ENCODE measurements around the gene SLX4IP. TPM values are rescaled to one million over a fixed set of nuclear protein-coding genes. Genes with fewer than 3 reads are reported as not detected.

SLX4IP gene
- total RNA-seq, 1 experiment from 2014 or later: 11.1 TPM

DNA sequence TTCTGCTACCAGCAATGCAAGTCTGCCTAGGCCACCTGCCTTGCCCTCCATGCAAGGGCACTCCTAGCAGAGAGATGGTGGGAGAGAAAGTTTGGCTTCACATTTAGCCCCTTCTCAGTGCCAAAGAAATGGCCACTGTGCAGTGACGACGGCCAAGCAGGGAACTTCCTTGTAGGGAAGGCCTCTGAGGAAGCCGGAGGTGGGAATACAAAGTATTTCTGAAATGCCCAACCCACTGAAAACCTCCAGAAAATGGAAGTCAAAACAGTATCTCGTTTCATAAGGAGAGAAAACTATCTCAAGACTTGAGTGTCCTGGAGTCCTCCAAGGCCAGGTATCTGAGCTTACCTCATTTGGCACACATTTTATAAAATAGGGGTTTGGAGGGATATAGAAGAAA is 196.0 kb downstream of the SLX4IP start:
- H3K4me2 ChIP-seq (ENCODE audit: low read length): no peak overlapping the region
- CTCF ChIA-PET: no interaction called here
- H3K27me3 ChIP-seq (ENCODE audit: insufficient read depth, low read length): no peaks in the 10 kb centered on the region
- H3K79me2 ChIP-seq (ENCODE audit: insufficient read depth, low read length): no peaks in the 10 kb centered on the region
- H3K9me2 ChIP-seq (ENCODE audit: insufficient read depth): no peaks in the 10 kb centered on the region
- intact Hi-C loops (cut with micrococcal nuclease): no loop called here
- H4K20me1 ChIP-seq (ENCODE audit: insufficient read depth): no peaks in the 10 kb centered on the region
- H3K9ac ChIP-seq (ENCODE audit: low read length): no peak overlapping the region
- no peak overlapping the region for H3K27ac ChIP-seq (ENCODE audit: low read depth, low read length)
- TF ChIP-seq POLR2AphosphoS5 (IDR thresholded peaks at IDR 0.05; ENCODE audit: low read depth, low read length) (no peak), JUND (IDR thresholded peaks at IDR 0.05) (no peak), YY1 (IDR thresholded peaks at IDR 0.05; ENCODE audit: extremely low read depth, insufficient replicate concordance, low read depth, low read length) (no peak), EGR1 (IDR thresholded peaks at IDR 0.05; ENCODE audit: low read depth) (no peak)
- TF ChIP-seq, protein P1, sequence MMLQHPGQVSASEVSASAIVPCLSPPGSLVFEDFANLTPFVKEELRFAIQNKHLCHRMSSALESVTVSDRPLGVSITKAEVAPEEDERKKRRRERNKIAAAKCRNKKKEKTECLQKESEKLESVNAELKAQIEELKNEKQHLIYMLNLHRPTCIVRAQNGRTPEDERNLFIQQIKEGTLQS (IDR thresholded peaks at IDR 0.05): no peak
- TF ChIP-seq, protein P2, sequence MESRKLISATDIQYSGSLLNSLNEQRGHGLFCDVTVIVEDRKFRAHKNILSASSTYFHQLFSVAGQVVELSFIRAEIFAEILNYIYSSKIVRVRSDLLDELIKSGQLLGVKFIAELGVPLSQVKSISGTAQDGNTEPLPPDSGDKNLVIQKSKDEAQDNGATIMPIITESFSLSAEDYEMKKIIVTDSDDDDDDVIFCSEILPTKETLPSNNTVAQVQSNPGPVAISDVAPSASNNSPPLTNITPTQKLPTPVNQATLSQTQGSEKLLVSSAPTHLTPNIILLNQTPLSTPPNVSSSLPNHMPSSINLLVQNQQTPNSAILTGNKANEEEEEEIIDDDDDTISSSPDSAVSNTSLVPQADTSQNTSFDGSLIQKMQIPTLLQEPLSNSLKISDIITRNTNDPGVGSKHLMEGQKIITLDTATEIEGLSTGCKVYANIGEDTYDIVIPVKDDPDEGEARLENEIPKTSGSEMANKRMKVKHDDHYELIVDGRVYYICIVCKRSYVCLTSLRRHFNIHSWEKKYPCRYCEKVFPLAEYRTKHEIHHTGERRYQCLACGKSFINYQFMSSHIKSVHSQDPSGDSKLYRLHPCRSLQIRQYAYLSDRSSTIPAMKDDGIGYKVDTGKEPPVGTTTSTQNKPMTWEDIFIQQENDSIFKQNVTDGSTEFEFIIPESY (IDR thresholded peaks at IDR 0.05; ENCODE audit: extremely low read depth, insufficient replicate concordance, low read length): no peak
- H3K4me1 ChIP-seq (ENCODE audit: control insufficient read depth in 1 of 2, insufficient read depth in 2 of 2, low read length in 2 of 2): no peaks in the 10 kb centered on the region
- H3K4me3 ChIP-seq (replicated peaks in 1 of 2; ENCODE audit: low read depth in 1 of 2, low read length in 2 of 2): no peak overlapping the region
- BruUV-seq (replicated peaks): no TSS peak
- no peak overlapping the region for H2AFZ ChIP-seq (ENCODE audit: low read depth, low read length, poor library complexity, severe bottlenecking)
- RAD21 ChIA-PET (ENCODE audit: low non-redundant PET in 1 of 2, low total read pairs in 2 of 2, uncharacterized antibody in 2 of 2, unreplicated experiment in 2 of 2): no interaction called here
- DNase-seq (ENCODE audit: low read depth, low spot score) (no peak), ATAC-seq (no peak)
- H3K36me3 ChIP-seq (ENCODE audit: control insufficient read depth in 1 of 2, insufficient read depth in 2 of 2, low read length in 2 of 2): no peaks in the 10 kb centered on the region
- no peaks in the 10 kb centered on the region for H3K9me3 ChIP-seq (ENCODE audit: control insufficient read depth in 1 of 2, insufficient read depth in 1 of 2, low read depth in 1 of 2, low read length in 2 of 2)
- POLR2A ChIA-PET: interaction anchor here (0.9 kb wide), 1 partner anchor 10 kb away, joined by 4 read pairs; no protein-coding TSS in a partner anchor

All from HCT116 (cell line).